Measurements from ENCODE around the gene AGBL4. TPM values are rescaled to one million over a fixed set of nuclear protein-coding genes. Genes with fewer than 3 reads are reported as not detected.
A peak's percentile ranks its signal among the peaks of the same experiment; 100 is the strongest.

Gene AGBL4
- total and polyA plus RNA-seq, 7 donors = 0.09 to 0.36 (median 0.16) TPM; not detected in 4

DNA sequence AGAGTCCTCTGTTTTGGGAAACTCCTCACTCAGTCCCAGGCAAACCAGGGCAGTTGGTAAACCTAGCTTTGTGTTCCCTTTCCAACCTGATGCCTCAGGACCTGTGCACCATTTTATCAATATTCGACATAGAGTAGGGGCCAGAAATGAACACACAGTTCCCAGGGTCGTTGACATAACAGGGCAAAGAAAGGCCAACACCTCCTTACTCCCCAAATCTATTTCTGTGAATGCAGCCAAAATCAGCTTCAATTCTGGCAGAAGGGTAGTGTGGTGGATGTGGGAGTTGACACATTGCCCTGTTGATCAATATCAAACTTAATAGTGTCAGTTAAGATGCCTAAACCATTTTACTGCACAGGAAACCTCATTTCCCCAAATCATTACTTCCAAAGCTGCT, 1447.2 kb downstream of the AGBL4 start:
- Histone ChIP-seq H3K36me3 (no peaks in the 10 kb centered on the region), H3K4me3 (no peak overlapping the region), H3K27me3 (no peaks in the 10 kb centered on the region), H3K4me1 (peaks cover 0 to 15% (median 7%) of the 10 kb centered on the region in 4 donors), H3K27ac (no peak overlapping the region), H3K9me3 (no peaks in the 10 kb centered on the region)
- intact Hi-C loops (cut with DNase I) = no loop called here
- 59 to 84% methylated on average over 2 of the region's 2 CpGs for WGBS, 2 donors
- no peak for TF ChIP-seq POLR2AphosphoS5 (IDR thresholded peaks at IDR 0.05)
- TF ChIP-seq, protein P1, sequence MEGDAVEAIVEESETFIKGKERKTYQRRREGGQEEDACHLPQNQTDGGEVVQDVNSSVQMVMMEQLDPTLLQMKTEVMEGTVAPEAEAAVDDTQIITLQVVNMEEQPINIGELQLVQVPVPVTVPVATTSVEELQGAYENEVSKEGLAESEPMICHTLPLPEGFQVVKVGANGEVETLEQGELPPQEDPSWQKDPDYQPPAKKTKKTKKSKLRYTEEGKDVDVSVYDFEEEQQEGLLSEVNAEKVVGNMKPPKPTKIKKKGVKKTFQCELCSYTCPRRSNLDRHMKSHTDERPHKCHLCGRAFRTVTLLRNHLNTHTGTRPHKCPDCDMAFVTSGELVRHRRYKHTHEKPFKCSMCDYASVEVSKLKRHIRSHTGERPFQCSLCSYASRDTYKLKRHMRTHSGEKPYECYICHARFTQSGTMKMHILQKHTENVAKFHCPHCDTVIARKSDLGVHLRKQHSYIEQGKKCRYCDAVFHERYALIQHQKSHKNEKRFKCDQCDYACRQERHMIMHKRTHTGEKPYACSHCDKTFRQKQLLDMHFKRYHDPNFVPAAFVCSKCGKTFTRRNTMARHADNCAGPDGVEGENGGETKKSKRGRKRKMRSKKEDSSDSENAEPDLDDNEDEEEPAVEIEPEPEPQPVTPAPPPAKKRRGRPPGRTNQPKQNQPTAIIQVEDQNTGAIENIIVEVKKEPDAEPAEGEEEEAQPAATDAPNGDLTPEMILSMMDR (IDR thresholded peaks at IDR 0.05) = no peak
- no peak for TF ChIP-seq POLR2A (IDR thresholded peaks at IDR 0.05)
- TF ChIP-seq EP300 (IDR thresholded peaks at IDR 0.05) = no peak
- DNase-seq = no peak

DNA sequence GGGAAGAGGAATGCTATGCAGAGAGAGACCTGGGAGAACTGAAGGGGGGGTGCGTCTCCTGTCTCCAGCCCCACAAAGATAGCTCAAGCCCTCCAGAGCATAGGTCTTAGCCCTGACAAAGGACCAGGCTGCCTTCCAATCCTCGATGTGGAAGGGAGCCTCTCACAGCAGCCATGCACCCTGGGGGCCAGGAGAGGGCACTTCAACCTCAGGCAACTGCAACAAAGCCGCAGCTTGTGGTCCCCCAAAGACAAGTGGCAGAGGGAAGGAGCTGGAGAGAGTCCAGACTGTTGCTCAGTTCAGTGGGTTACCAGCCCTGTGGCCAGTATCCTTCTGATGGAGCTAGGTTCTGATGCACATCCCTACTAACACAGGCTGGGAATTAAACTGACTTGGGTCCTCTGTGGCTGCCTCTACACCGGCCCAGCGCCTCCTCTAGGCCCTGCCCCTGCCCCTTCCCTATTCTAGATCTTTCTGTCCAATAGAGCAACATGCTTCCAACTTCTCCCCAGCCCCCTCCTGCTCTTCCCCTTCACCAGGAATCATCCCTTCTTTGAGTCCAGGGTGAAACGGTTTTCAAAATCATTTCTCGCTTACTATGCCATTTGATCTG, 1451.0 kb downstream of the AGBL4 start:
- H3K4me3 ChIP-seq = no peak overlapping the region
- TF ChIP-seq, protein P1 (IDR thresholded peaks at IDR 0.05) = peak; percentile 14 to 67 (median 56)
- TF ChIP-seq EP300 (IDR thresholded peaks at IDR 0.05) = no peak
- no peak for TF ChIP-seq POLR2A (IDR thresholded peaks at IDR 0.05)

DNA sequence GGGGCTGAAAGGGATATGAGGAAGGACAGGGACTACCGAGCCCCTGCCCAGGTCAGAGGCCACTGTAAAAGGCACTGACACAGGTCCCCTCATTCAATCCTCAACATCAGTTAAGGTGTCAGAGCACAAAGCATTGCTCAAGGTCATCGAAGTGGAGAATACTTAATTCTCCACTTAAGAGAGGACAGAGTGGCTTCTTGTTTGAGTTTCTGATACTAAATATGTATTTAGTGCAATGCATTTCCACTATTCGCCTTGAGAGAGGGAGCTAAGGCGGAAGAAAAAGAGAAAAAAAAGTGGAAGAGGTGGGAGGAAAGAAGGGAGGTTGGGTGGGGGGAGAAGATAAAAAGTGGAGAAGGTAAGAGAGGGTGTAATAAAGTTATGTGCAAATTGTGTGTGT, 1451.6 kb downstream of the AGBL4 start:
- H3K4me1 ChIP-seq = peaks cover 0 to 23% (median 15%) of the 10 kb centered on the region in 4 donors
- H3K36me3 ChIP-seq = no peaks in the 10 kb centered on the region
- H3K27ac ChIP-seq = no peak overlapping the region
- DNase-seq = no peak
- TF ChIP-seq POLR2A (IDR thresholded peaks at IDR 0.05) (no peak), POLR2AphosphoS5 (IDR thresholded peaks at IDR 0.05) (no peak), EP300 (IDR thresholded peaks at IDR 0.05) (no peak)
- no peaks in the 10 kb centered on the region for H3K9me3 ChIP-seq
- intact Hi-C loops (cut with DNase I) = no loop called here
- H3K27me3 ChIP-seq = no peaks in the 10 kb centered on the region
- 81 to 91% methylated on average over 4 of the region's 4 CpGs for WGBS, 2 donors
- H3K4me3 ChIP-seq = no peak overlapping the region

More for the DNA sequence above, 1451.0 kb downstream of the AGBL4 start:
- 48 to 54% methylated on average over 7 of the region's 7 CpGs for WGBS, 2 donors
- Histone ChIP-seq H3K4me1 (peaks cover 0 to 28% (median 15%) of the 10 kb centered on the region in 4 donors), H3K36me3 (no peaks in the 10 kb centered on the region), H3K27me3 (no peaks in the 10 kb centered on the region), H3K9me3 (no peaks in the 10 kb centered on the region), H3K27ac (no peak overlapping the region)
- no peak for DNase-seq
- intact Hi-C loops (cut with DNase I) = no loop called here

DNA sequence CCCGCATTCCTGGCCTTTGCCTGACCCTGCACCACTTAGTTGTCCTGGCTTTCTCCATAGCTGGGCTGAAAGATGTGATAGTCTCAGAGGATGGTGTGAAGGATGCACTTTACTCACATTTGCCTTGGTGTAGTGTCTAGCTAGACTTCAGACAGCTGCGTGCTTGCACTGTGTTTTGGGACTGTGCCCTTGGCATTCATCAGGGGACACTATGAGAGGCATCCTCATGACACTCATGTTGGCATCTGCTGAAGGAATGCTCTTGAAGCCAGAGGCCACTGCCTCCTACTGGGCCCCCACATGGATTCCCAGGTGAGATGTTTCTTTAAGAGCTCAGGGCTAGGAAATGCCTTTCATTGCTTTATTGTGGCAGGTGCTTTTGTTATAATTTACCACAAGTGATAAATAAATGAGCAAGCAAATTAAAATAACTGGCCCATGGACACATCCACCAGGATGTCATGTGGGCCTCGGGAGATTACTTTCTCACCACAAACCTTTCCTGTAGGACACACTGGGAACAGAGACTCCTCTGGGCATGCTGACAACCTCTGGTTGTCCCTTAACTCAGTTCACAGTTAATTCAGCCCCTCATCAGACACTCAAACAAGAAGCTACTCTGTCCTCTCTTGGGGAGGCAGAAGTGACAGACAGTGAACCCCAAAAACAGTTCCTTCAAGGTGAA, 1452.3 kb downstream of the AGBL4 start:
- Histone ChIP-seq H3K4me3 (no peak overlapping the region), H3K36me3 (no peaks in the 10 kb centered on the region), H3K9me3 (no peaks in the 10 kb centered on the region), H3K27ac (peak overlapping the region in 1 of 4 donors; percentile 49), H3K27me3 (no peaks in the 10 kb centered on the region), H3K4me1 (peaks cover 0 to 23% (median 15%) of the 10 kb centered on the region in 4 donors)
- intact Hi-C loops (cut with DNase I) = loop anchor here (2.0 kb wide), 1 partner anchor 245 kb away; no protein-coding TSS in a partner anchor
- 44 to 52% methylated on average over 3 of the region's 3 CpGs for WGBS, 2 donors
- TF ChIP-seq POLR2A (IDR thresholded peaks at IDR 0.05) (no peak), POLR2AphosphoS5 (IDR thresholded peaks at IDR 0.05) (no peak), EP300 (IDR thresholded peaks at IDR 0.05) (no peak)
- TF ChIP-seq, protein P1 (IDR thresholded peaks at IDR 0.05) = no peak
- no peak for DNase-seq

DNA sequence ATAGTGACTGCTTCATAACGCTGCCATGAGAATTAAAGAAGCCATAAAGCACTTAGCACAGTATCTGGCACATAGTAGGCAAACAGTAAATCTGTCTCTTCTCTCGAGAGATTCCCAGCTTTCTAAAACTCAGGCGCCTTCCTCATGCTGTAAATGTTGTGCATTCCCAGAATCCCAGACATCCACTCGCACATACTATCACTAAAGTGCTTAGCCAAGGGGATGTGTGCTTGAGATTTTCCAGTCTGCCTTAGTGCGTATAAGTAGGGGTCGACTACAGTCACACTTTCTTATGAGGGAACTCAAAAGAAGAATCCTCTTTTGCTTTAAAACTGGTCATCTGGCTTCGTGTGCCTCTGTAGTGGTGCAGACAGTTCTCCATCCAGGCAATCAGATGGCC, 1453.2 kb downstream of the AGBL4 start:
- Histone ChIP-seq H3K27ac (peak overlapping the region in 2 of 4 donors; percentile 49 to 65), H3K4me1 (peaks cover 0 to 23% (median 15%) of the 10 kb centered on the region in 4 donors), H3K4me3 (no peak overlapping the region), H3K27me3 (no peaks in the 10 kb centered on the region), H3K36me3 (no peaks in the 10 kb centered on the region), H3K9me3 (no peaks in the 10 kb centered on the region)
- WGBS, 2 donors = 61 to 66% methylated on average over 7 of the region's 7 CpGs
- DNase-seq = no peak
- TF ChIP-seq POLR2AphosphoS5 (IDR thresholded peaks at IDR 0.05) (peak in 3 of 4 donors; percentile 12 to 21 (median 20)), EP300 (IDR thresholded peaks at IDR 0.05) (no peak)
- intact Hi-C loops (cut with DNase I) = loop anchor here (2.0 kb wide), 1 partner anchor 246 kb away; no protein-coding TSS in a partner anchor
